Activated CD4-positive, alpha-beta T cell treated with anti-CD3 and anti-CD28 coated beads for 1 hour (primary cell): Measurements from ENCODE around the gene GLUL.
"Not testable (repeated sequence)": the region's sequence is repeated elsewhere in the genome, so short reads cannot be mapped to it uniquely, and the experiment has no call there.

Experiments used
- DNase-seq: peaks from one replicate; pipeline ENCODE4 v3.0.0-alpha.2; 2020

Gene GLUL

DNA sequence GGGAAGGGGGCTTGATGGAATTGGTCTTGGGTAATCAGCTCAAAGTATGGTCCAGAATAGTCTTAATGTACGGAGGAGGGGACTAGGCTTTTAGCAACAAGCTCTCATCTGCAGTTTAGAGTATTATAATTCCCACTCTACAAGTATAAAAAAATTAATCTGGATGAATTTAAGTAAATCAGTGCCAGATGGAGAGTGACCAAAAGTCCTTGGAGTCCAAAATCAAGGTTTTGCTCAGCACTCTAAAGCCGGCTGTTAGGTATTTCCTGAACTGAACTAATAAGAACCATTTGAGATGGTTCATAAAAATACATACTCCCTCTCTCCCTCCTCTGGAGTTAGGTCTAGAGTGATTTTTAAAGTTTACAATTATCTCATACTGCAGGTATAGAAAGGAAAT lies 23.7 kb downstream of the GLUL start:
- DNase-seq = no peak

DNA sequence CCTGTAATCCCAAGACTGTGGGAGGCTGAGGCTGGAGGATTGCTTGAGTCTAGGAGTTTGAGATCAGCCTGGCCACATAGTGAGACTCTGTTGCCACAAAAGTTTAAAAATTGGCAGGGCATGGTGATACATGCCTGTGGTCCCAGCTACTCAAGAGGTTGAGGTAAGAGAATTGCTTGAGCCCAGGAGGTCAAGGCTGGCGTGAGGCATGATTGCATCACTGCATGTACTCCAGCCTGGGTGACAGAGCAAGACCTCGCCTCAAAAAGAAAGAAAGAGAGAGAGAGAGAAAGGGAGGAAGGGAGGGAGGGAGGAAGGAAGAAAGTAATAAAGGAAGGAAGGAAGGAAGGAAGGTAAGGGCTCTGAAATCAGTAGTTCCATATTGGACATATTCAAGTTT lies 25.0 kb downstream of the GLUL start:
- DNase-seq = no peak

DNA sequence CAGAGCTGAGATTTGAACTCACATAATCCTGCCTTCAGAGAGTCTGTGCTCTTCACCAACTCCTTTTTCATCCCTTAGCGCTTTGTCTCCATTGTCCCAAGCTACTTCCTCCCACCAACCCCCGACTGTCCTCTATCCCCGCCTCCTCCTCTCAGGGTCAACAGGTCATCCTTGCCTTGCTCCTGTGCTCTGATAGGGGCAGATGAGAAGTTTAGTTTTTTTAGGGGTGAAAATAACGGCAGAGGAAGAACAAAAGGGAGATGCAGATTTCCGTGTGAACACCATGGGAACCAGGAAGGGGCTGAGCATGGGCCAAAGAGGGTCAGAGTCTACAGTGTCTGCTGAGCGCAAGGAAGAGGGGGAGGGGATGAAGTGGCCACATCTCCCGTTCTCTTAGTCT lies 31.9 kb downstream of the GLUL start:
- DNase-seq = no peak

DNA sequence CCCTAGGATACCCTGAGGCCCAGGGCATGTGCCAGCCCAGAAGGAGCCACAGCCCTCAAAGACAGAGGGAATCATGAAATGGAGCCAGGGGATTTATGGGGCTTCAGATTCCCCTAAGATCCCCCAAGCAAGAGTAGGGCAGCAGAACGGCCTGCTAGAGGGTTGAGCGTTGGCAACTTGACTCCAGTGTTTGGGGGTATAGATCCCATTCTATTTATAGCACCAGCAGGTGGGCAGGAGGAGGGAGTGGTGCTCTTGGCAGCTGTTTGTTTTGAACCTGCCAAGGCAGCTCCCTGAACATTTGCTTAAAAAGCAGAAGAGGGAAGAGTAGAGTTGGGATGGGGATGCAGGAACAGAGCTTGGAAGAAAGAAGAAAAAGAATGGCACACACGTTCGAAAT lies 33.7 kb downstream of the GLUL start:
- no peak for DNase-seq

DNA sequence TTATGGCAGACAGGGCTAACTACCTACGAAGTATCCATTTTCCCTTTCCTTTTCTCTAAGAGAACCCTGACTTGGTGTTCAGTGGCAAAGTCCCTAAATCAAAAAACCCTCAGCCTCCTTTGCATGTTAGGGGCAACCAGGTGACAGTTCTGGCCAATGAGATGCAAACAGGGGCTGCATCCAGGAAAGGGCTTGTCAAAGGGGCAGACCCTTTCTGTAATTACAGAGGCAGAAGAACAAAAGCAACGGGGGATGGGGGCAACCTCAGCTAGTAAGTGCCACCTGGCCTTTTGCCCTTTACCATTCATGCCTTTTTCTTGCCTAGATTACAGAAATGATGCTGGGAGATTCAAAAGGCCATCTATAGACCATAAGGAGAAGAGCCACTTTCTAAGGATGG lies 34.4 kb downstream of the GLUL start:
- no peak for DNase-seq

DNA sequence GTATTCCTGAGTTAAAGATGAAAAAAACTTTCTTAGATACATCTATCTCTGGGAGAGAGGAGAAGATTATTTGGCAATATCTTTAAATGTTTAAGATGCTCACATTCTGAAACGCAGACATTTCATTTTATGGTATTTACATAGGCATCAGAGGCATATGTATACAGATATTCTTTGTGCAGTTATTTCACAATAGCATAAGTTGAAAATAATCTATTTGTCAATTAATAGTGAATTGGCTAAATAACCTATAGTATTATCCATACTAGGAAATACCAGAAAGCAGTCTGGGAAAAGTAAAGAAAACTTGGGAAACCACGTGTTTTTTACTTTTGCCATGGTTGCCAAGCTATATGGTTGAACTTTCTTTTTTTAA lies 35.9 kb downstream of the GLUL start:
- DNase-seq = no peak

DNA sequence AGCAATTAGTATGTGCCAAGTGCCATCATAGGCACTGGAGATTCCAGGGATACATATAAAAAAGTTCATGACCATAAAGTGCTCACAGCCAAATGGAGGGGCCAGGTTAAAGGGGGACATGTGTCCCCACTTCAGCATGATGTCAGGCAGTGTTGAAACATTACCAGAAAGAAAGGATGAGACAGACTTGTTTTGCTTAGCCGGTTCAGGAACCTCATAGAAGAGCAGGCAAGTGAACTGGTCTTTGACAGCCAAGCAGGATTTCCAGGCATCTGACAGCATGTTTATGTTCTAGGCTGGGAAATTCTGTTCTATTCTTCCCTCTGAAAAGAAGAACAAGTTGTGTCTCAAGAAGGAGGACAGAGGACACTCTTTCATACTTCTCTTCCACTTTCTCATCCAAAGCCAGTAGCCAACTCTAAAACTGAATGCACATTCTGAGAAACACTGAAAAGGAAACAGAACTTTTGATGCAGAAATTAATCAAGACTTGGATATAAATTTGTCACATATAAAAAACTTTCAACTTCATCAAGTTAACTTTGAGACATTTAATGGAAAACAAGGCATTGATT lies 39.7 kb downstream of the GLUL start:
- DNase-seq = no peak

DNA sequence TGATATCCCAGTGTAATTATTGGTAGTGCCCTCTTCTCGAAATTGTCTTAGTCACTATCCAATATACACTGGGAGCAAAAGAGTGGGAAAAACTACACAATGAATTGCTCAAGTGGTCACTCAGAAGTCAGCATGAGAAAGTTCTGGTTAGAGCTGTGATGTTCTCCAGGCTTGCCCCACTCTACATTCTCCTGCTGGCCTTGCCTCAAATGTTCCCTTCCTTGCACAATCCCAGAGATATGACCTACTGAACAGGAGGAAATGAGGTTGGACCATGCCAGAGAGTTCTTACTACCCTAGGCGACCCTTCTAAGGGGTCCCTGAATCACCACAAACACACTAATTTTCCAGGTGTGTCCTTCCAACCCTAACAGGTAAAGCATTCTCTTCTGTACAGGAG lies 40.8 kb downstream of the GLUL start:
- DNase-seq = no peak

DNA sequence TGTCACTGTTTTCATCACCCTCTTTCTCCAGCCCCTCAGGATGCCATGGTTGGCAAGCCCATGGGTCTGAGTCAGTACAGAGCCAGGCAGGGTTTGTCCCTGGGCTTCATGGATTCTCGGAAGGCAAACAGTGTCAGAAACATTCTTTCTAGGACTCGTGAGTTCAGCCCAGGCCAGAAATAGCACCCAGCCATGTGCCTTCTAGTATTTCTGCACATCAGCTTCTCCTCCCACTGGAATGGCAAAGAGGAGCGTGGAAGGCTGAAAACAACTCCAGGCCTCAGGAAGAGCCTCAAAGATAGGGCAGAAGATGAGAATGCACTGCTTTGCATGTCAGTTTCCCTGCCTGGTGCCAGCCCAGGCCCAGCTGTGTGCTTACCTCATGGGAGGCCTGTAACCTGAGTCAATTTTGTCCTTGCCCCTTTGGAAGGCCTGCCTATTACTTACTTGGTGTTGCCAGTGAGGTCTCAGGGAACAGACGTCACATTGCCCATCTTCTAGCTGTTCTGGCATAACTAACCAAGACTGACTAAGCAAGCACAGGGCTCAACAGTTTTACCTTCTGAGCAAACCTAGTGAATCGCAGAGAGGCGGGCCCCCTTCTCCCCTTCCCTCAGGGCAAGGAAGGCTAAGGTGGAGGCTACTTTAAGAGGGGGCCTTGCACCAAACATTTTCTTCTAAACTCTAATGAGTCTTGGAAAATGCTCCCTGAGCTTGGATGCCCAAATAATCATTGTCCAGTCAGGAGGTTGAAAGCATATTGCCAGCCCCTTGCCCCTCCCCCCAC lies 42.4 kb downstream of the GLUL start:
- no peak for DNase-seq

GRCh38 chr1:182347019-182347418 lies 44.6 kb downstream of the GLUL start:
- DNase-seq = no peak

DNA sequence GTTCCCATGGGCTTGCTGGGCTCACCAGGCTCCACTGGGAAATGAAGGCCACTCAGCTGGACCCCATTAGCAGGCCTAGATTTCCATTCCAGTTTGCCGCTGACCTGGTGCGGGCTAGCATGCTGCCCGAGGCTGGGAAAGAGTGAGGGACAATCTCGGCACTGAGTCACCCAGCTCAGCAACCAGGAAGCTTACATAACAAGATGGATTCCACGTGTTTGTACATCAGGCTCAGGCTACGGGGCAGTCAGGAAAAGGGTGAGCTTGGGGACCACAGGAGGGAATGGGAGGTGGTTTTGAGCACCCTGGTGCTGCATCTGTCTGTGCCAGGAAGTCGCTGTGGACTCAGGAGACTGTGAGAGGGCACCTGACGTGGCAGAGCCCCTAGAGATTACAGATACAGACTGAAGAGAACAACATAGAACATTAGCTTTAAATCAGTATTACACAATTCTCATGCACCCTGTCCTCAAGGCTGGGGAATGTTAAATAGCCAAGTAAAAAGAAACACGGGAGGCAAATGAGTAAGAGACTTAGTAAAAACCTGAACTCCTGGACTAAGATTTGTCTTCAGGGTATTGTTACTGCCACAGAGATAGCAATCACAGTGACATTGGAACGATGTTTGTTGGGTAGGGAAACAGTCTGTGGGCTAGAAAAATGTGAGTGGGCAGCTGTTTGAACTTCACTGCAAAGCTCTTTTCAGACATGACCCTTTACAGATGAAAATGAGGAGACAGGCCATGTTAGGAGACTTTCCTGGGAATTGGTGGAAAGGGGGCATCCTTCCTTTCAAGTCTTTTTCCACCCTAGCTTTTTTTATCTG lies 51.1 kb downstream of the GLUL start:
- no peak for DNase-seq

- DNase-seq = no peak
These were observed 51.9 kb downstream of the GLUL start for GRCh38 chr1:182339684-182340083.

DNA sequence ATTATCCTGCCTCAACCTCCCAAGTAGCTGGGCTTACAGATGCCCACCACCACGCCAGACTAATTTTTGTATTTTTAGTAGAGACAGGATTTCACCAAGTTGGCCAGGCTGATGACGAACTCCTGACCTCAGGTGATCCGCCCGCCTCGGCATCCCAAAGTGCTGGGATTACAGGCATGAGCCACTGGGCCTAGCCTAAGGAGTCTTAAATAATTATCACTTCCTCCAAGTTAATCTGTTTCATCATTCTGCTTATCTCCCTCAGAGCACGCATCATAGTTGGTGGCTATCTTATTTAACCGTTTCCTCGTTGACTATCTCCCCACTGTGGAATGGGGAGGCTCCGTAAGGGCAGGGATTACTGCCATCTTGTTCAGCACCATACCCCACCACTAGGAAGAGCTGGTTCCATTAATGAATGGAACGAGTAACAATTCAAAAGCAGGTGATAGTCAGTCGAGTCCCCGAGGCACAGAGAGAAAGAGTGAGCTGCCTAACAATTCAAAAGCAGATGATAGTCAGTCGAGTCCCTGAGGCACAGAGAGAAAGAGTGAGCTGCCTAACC lies 52.7 kb downstream of the GLUL start:
- no peak for DNase-seq

DNA sequence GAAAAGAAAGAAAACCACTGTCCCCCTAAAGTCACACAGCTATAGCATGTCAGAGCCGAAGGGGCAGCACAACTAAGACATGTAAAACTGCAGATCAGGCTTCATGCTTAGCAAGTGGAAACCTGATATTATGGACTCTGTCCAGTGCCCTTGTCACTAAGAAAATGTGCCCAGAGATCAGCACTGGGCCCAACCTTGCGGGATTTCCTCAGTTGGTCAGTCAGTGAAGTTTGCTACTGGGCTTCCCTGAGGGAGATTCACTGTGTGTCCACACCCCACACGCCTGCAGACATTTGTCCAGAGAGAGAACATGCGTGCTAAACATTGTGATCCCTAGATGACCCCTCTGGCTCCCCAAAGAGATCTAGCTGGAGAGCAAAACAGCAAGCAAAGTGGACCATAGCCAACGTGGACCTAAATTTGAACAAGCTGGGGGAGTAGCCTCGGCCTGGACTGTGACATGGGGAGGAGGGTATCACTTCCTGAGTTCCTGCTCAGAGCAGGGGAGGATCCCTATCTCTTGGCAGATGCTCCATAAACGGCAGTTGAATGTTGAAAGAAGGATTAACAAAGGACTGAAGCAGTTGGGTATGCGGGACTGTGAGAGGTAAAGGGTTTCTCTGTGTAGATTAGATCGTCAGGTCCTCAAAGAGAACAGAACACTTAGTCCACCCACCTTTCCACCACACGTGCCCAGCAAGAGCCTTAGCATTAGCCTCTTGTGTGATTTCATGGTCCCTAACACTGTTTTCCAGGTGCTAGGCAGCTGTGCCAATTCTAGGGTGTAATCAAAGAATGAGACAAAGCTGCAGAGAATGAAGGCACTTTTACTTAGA lies 53.6 kb downstream of the GLUL start:
- no peak for DNase-seq

DNA sequence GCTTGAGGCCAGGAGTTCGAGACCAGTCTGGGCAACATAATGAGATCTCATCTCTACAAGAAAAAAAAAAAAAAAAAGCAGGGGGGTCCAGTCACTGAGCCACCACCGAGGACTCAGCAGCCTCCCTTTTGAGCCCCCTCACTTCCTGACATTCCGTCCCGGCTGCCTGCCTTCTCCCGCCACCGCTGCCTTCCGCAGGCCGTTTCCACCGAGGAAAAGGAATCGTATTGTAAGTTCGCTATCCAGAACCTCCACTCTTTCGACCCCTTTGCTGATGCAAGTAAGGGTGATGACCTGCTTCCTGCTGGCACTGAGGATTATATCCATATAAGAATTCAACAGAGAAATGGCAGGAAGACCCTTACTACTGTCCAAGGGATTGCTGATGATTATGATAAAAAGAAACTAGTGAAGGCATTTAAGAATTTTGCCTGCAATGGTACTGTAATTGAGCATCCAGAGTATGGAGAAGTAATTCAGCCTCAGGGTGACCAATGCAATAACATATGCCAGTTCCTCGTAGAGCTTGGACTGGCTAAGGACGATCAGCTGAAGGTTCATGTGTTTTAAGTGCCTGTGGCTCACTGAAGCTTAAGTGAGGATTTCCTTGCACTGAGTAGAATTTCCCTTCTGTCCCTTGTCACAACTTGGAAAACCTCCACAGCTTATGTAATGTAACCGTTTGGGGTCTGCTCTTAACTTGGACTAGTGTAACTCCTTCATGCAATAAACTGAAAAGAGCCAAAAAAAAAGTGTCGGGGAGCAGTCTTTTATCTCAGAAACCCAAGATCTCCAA lies 55.6 kb downstream of the GLUL start:
- no peak for DNase-seq

DNA sequence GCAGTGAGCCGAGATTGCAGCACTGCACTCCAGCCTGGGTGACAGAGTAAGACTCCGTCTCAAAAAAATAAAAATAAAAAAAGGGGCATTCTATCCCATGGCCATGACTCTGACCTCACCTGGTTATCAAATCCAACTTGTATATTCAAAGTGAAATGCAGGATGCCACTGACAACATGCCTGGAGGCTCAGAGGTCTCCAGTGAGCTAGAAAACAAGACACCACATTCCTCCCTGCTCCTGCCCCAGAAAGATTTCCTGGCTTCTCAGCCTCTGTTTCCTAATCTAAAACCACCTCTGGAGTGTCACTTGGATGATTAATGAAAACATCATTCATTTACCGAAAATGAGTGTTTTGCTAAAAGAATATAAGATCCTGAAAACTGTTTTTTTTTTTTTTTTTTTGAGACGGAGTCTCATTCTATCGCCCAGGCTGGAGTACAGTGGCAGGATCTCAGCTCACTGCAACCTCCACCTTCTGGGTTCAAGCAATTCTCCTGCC lies 58.5 kb downstream of the GLUL start:
- DNase-seq = not testable (repeated sequence)

GRCh38 chr1:182332261-182333060 lies 59.1 kb downstream of the GLUL start:
- DNase-seq = no peak
